HepG2 (cell line): ENCODE measurements around the gene MORF4L2. TPM values are rescaled to one million over a fixed set of nuclear protein-coding genes. Genes with fewer than 3 reads are reported as not detected.

ENCODE experiments used
- AGO1 ChIP-seq: fragments of 200-400 bp; formaldehyde crosslinking; IDR thresholded peaks from 2 replicates; pipeline ENCODE4 v1.6.1; 2017; ENCODE audit warnings: mild to moderate bottlenecking, low read depth, low read length, moderate library complexity; ENCODE audit not compliant: poor library complexity, severe bottlenecking
- ATF7 ChIP-seq, 2 experiments: fragments of 450-650 bp in 1 of 2; sonication (generic) in 1 of 2; formaldehyde crosslinking in 1 of 2; IDR thresholded peaks; 2 replicates each; pipeline versions ENCODE4 v1.4.0 to v1.6.1; 2016 to 2020; ENCODE audit warnings: antibody characterized with exemption in 1 of 2, mild to moderate bottlenecking in 1 of 2, missing genetic modification reagents in 1 of 2
- CHD4 ChIP-seq: fragments of 200-600 bp; sonication (generic); IDR thresholded peaks from 2 replicates; pipeline ENCODE4 v1.7.0; 2017; ENCODE audit warnings: mild to moderate bottlenecking, low read length, borderline replicate concordance
- FOXK2 ChIP-seq: fragments of 450-650 bp; IDR thresholded peaks from 2 replicates; pipeline ENCODE4 v1.6.1; 2016
- GATAD2A ChIP-seq: IDR thresholded peaks from 2 replicates; pipeline ENCODE4 v1.6.1; 2016
- HDAC6 ChIP-seq: fragments of 200-600 bp; sonication (generic); IDR thresholded peaks from 2 replicates; pipeline ENCODE4 v1.7.0; 2017; ENCODE audit warnings: mild to moderate bottlenecking, antibody characterized with exemption, low read length, low read depth
- HOXA5 ChIP-seq: sonication (generic); formaldehyde crosslinking; IDR thresholded peaks from 2 replicates; pipeline ENCODE4 v1.4.0; 2020; ENCODE audit warnings: missing genetic modification reagents
- IRF2 ChIP-seq: IDR thresholded peaks from 2 replicates; pipeline ENCODE4 v1.6.1; 2018; ENCODE audit warnings: missing genetic modification reagents, missing compliant biosample characterization
- MLLT10 ChIP-seq: sonication (generic); formaldehyde crosslinking; IDR thresholded peaks from 2 replicates; pipeline ENCODE4 v1.4.0; 2020; ENCODE audit warnings: missing genetic modification reagents
- MXI1 ChIP-seq: IDR thresholded peaks from 3 replicates; pipeline ENCODE4 v1.6.1; 2012; ENCODE audit warnings: low read depth, low read length, inconsistent platforms, borderline replicate concordance
- NCOA1 ChIP-seq: sonication (generic); formaldehyde crosslinking; IDR thresholded peaks from 2 replicates; pipeline ENCODE4 v1.9.0; 2021; ENCODE audit warnings: missing genetic modification reagents
- PRDM10 ChIP-seq: sonication (generic); formaldehyde crosslinking; IDR thresholded peaks from 2 replicates; pipeline ENCODE4 v1.4.0; 2020; ENCODE audit warnings: low read depth, missing genetic modification reagents
- REST ChIP-seq, 2 experiments: IDR thresholded peaks; 2 replicates each; pipeline ENCODE4 v1.6.1; 2011 to 2012; ENCODE audit warnings: low read length in 2 of 2, borderline replicate concordance in 1 of 2, low read depth in 1 of 2, mild to moderate bottlenecking in 1 of 2, moderate library complexity in 1 of 2
- RFX1 ChIP-seq: fragments of 450-650 bp; IDR thresholded peaks from 2 replicates; pipeline ENCODE4 v1.6.1; 2017
- SOX6 ChIP-seq, 2 experiments: fragments of 450-650 bp in 1 of 2; sonication (generic) in 1 of 2; formaldehyde crosslinking in 1 of 2; IDR thresholded peaks; 2 replicates each; pipeline versions ENCODE4 v1.4.0 to v1.6.1; 2017 to 2020; ENCODE audit warnings: antibody characterized with exemption in 1 of 2, mild to moderate bottlenecking in 1 of 2, missing genetic modification reagents in 1 of 2
- SRSF4 ChIP-seq: fragments of 200-400 bp; formaldehyde crosslinking; IDR thresholded peaks from one replicate; pipeline ENCODE4 v1.6.1; 2018; ENCODE audit warnings: mild to moderate bottlenecking, low read depth, low read length, moderate library complexity; ENCODE audit not compliant: poor library complexity, severe bottlenecking
- ZNF232 ChIP-seq: sonication (generic); formaldehyde crosslinking; IDR thresholded peaks from 2 replicates; pipeline ENCODE4 v1.4.0; 2020; ENCODE audit warnings: missing genetic modification reagents, borderline replicate concordance
- ZNF317 ChIP-seq: sonication (generic); formaldehyde crosslinking; IDR thresholded peaks from 2 replicates; pipeline ENCODE4 v1.5.0; 2020; ENCODE audit warnings: mild to moderate bottlenecking, missing genetic modification reagents
- ZNF660 ChIP-seq: sonication (generic); formaldehyde crosslinking; IDR thresholded peaks from 2 replicates; pipeline ENCODE4 v1.5.1; 2020; ENCODE audit warnings: mild to moderate bottlenecking, low read depth, missing genetic modification reagents, borderline replicate concordance
- ZNF772 ChIP-seq: sonication (generic); formaldehyde crosslinking; IDR thresholded peaks from 2 replicates; pipeline ENCODE4 v1.5.0; 2020; ENCODE audit warnings: mild to moderate bottlenecking, missing genetic modification reagents
- ZSCAN9 ChIP-seq: IDR thresholded peaks from 2 replicates; pipeline ENCODE4 v1.6.1; 2016; ENCODE audit warnings: borderline replicate concordance
- polyA plus RNA-seq, 8 experiments: library from polyadenylated mRNA; depleted of rRNA in 3 of 8; stranded (reverse) in 7 of 8; unstranded in 1 of 8; fragments of >200 nt; fragmentation: Illumina TruSeq in 4 of 8; extraction: Trizol in 4 of 8; gene quantifications; 2 replicates each; pipeline versions ENCODE4 v1.2.1 to v1.2.3, GENCODE V29; 2011 to 2016; ENCODE audit warnings: low read depth in 4 of 8, missing spikeins in 1 of 8, mixed read lengths in 1 of 8; ENCODE audit not compliant: insufficient read depth in 1 of 8
- total RNA-seq, 5 experiments: library from RNA; depleted of rRNA; stranded (reverse); fragments of >200 nt; fragmentation: Illumina TruSeq; extraction: Trizol; gene quantifications; 2 replicates each; pipeline ENCODE4 v1.2.3, GENCODE V29; 2016; ENCODE audit warnings: low read depth in 1 of 5
- TF ChIP-seq, protein P1 (sequence below): sonication (generic); formaldehyde crosslinking; IDR thresholded peaks from 2 replicates; pipeline ENCODE4 v1.4.0; 2020; ENCODE audit warnings: low read depth, mild to moderate bottlenecking, missing genetic modification reagents

Gene MORF4L2
- total and polyA plus RNA-seq, 2 of the 13 experiments (the other 11 are each of a cell fraction or from before 2014, with no cell fraction given): 358 to 469 TPM

DNA sequence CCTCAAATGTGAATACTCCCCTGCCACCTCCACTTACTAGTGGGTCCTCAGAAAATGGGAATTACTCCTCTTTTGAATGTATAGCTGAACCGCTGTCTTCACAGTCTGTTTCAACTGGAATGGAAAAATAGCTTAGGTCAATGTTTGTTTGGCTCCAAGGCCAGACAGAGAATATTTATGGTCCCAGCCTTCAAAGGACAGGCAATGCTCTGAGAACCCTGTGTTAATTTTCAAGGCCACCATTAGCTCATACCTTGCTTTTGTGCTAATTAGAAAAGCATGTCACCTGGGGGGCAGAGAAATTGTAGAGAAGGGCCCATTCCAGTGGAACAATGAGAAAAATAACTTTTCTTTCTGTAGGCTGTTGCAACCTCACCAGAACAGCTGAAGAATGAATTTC is 4.6 kb upstream of the MORF4L2 start (continued):
- TF ChIP-seq ZNF772 (CRISPR knock-in tag) (no peak), MXI1 (no peak), MLLT10 (no peak), FOXK2 (no peak), SRSF4 (no peak), HDAC6 (no peak), NCOA1 (CRISPR knock-in tag) (no peak), ZNF232 (CRISPR knock-in tag) (no peak), REST (IDR thresholded peaks at IDR 0.05; ENCODE audit: borderline replicate concordance in 1 of 2, low read depth in 1 of 2, low read length in 2 of 2) (no peak), SOX6 (IDR thresholded peaks at IDR 0.05) (no peak), SOX6 (CRISPR knock-in tag; IDR thresholded peaks at IDR 0.05) (peak; percentile 72), ZNF317 (CRISPR knock-in tag) (no peak), AGO1 (no peak), ZSCAN9 (no peak), IRF2 (CRISPR knock-in tag) (0 out of 2 replicates have a peak, but pooled peaks have one; percentile 28), ATF7 (IDR thresholded peaks at IDR 0.05) (no peak), ATF7 (CRISPR knock-in tag; IDR thresholded peaks at IDR 0.05) (no peak), ZNF660 (no peak), GATAD2A (CRISPR knock-in tag) (0 out of 2 replicates have a peak, but pooled peaks have one; percentile 19), CHD4 (no peak), RFX1 (no peak), HOXA5 (CRISPR knock-in tag) (no peak), PRDM10 (no peak)
- TF ChIP-seq, protein P1, sequence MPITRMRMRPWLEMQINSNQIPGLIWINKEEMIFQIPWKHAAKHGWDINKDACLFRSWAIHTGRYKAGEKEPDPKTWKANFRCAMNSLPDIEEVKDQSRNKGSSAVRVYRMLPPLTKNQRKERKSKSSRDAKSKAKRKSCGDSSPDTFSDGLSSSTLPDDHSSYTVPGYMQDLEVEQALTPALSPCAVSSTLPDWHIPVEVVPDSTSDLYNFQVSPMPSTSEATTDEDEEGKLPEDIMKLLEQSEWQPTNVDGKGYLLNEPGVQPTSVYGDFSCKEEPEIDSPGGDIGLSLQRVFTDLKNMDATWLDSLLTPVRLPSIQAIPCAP: no peak
